ENCODE measurements around the gene PSME1. TPM values are rescaled to one million over a fixed set of nuclear protein-coding genes. Genes with fewer than 3 reads are reported as not detected.

The PSME1 gene
- total and polyA plus RNA-seq, 2 of the 13 experiments (the other 11 are each of a cell fraction or from before 2014, with no cell fraction given) = 159 to 608 TPM

DNA sequence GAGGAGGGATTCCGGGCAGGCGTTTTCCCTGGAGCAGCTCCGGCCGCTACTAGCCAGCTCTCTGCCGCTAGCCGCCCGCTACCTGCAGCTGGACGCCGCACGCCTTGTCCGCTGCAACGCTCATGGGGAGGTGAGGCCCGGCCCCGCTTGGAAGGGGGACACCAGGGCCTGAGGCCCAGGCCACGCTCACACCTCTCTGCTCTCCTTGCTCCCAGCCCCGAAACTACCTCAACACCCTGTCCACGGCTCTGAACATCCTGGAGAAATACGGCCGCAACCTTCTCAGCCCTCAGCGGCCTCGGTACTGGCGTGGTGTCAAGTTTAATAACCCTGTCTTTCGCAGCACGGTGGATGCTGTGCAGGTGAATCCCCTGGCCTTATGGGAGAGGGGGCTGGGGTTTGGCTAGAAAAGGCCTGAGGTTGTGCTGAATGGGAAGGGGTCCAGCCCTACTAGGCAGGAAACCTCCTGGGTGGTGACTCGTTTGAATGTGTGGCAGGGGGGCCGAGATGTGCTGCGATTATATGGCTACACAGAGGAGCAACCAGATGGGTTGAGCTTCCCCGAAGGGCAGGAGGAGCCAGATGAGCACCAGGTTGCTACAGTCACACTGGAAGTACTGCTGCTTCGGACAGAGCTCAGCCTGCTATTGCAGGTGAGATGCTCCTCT is 11.9 kb downstream of the PSME1 start (continued):
- TF ChIP-seq KDM3A (CRISPR knock-in tag; IDR thresholded peaks at IDR 0.05; ENCODE audit: low read depth) (no peak), HMG20B (CRISPR knock-in tag; conservative IDR thresholded peaks at IDR 0.05) (no peak), TBX2 (CRISPR knock-in tag; IDR thresholded peaks at IDR 0.05; ENCODE audit: borderline replicate concordance) (peak; percentile 58), ZNF614 (CRISPR knock-in tag; IDR thresholded peaks at IDR 0.05; ENCODE audit: borderline replicate concordance) (no peak), MTA3 (CRISPR knock-in tag; IDR thresholded peaks at IDR 0.05) (no peak), ZNF382 (CRISPR knock-in tag; IDR thresholded peaks at IDR 0.05; ENCODE audit: borderline replicate concordance) (no peak), ZBTB38 (CRISPR knock-in tag; IDR thresholded peaks at IDR 0.05) (peak; percentile 19; the same call in 1 of the 2 replicates), CBX1 (IDR thresholded peaks at IDR 0.05; ENCODE audit: low read depth) (no peak), PHF5A (CRISPR knock-in tag; IDR thresholded peaks at IDR 0.05; ENCODE audit: low read depth, unreplicated experiment) (no peak), ZNF383 (CRISPR knock-in tag; IDR thresholded peaks at IDR 0.05; ENCODE audit: borderline replicate concordance) (no peak), ZNF772 (CRISPR knock-in tag; IDR thresholded peaks at IDR 0.05) (no peak), CAMTA2 (CRISPR knock-in tag; IDR thresholded peaks at IDR 0.05; ENCODE audit: borderline replicate concordance) (peak; percentile 87; the same call in 1 of the 2 replicates), ZNF225 (CRISPR knock-in tag; IDR thresholded peaks at IDR 0.05) (peak; percentile 65), ZNF281 (CRISPR knock-in tag; IDR thresholded peaks at IDR 0.05; ENCODE audit: borderline replicate concordance) (0 out of 2 replicates have a peak, but pooled peaks have one; percentile 26), ZNF780A (CRISPR knock-in tag; IDR thresholded peaks at IDR 0.05) (no peak), RBM22 (optimal IDR thresholded peaks at IDR 0.05; ENCODE audit: low read length) (no peak), GTF3A (CRISPR knock-in tag; conservative IDR thresholded peaks at IDR 0.05) (peak; percentile 92), ZUFSP (CRISPR knock-in tag; IDR thresholded peaks at IDR 0.05; ENCODE audit: borderline replicate concordance) (no peak), TBX3 (IDR thresholded peaks at IDR 0.05; ENCODE audit: borderline replicate concordance) (no peak), ZNF629 (CRISPR knock-in tag; conservative IDR thresholded peaks at IDR 0.05) (no peak), ZNF570 (CRISPR knock-in tag; IDR thresholded peaks at IDR 0.05; ENCODE audit: borderline replicate concordance) (0 out of 2 replicates have a peak, but pooled peaks have one; percentile 83), TRIM24 (CRISPR knock-in tag; IDR thresholded peaks at IDR 0.05) (no peak)
- TF ChIP-seq, protein P1, sequence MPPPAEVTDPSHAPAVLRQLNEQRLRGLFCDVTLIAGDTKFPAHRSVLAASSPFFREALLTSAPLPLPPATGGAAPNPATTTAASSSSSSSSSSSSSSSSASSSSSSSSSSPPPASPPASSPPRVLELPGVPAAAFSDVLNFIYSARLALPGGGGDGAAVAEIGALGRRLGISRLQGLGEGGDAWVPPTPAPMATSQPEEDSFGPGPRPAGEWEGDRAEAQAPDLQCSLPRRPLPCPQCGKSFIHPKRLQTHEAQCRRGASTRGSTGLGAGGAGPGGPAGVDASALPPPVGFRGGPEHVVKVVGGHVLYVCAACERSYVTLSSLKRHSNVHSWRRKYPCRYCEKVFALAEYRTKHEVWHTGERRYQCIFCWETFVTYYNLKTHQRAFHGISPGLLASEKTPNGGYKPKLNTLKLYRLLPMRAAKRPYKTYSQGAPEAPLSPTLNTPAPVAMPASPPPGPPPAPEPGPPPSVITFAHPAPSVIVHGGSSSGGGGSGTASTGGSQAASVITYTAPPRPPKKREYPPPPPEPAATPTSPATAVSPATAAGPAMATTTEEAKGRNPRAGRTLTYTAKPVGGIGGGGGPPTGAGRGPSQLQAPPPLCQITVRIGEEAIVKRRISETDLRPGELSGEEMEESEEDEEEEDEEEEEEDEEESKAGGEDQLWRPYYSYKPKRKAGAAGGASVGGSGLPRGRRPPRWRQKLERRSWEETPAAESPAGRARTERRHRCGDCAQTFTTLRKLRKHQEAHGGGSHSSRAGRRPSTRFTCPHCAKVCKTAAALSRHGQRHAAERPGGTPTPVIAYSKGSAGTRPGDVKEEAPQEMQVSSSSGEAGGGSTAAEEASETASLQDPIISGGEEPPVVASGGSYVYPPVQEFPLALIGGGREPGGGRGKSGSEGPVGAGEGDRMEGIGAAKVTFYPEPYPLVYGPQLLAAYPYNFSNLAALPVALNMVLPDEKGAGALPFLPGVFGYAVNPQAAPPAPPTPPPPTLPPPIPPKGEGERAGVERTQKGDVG (CRISPR knock-in tag; IDR thresholded peaks at IDR 0.05; ENCODE audit: borderline replicate concordance) = no peak

Measured in HepG2 (cell line).